Kasumi-1 (cell line): ENCODE results near the gene DMD.

Experiments
- DNase-seq, 2 experiments: peaks; one replicate each; lab custom pipeline; 2025; lab: John Stamatoyannopoulos, UW

DMD gene

DNA sequence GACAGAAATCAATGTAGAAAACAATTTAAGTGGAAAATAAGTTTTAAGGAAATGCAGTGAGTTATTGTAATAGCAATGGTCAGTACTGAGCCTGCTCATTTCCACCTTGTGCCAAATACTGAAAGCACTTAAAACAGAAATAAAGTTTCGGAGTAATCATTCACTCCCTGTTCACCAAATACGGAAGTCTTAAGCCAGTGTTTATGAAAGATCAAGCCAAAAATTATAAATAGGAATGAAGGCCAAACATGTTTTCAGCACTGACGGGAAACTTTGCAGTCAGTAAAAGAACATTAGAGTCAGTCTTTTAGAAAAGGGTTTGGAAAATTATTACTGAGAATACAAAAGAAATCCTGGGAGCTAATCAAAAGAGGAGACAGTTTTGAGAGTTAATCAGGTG, 178.6 kb downstream of the DMD start:
- no peak for DNase-seq

DNA sequence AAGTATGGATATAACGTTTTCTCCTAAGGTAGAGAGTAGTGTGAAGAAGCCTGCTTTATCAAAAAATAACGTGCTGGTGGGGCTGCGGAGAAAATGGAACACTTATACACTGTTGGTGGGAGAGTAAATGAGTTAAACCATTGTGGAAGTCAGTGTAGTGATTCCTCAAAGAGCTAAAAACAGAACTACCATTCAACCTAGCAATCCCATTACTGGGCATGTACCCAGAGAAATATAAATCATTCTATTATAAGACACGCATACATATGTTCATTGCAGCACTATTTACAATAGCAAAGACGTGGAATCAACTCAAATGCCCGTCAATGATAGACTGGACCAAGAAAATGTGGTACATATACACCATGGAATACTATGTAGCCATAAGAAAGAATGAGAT, 196.4 kb downstream of the DMD start:
- DNase-seq, result no peak

DNA sequence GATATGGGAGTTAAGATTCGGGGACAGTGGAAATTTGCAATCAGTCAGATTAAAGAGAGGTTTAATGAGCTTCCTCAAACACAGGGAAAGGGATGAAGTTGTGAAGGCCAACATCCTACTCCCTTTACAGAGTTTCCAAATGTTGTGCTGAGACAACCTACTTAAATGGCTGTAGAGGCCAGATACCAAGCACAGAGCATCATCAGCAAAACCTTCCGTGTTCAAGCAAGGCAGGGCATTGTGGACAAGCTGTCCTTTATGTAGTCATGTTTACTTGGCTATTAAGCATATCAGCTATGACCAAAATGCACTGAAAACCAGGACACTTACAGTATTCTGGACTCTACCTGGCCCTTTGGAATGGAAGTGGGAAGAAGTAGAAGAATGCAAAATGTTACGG, 197.3 kb downstream of the DMD start:
- no peak for DNase-seq

DNA sequence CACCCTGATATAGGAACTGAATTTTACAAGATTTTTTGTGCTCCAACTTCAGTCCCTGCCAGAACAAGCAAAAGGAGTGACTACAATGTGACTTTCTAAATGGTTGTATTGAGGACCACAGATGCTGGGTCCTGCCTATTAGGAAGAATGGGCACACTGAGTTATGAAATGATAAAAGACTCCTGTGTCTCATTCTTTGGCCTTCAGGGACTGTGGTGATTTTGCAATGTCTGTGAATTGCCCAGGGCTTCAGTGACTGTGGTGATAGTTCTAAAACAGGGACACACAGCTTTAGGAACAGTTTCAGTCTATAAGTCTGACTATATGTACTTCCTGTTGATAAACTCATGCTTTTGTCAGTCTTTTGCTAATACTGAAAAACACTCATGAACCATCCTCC, 210.2 kb downstream of the DMD start:
- DNase-seq, result no peak

DNA sequence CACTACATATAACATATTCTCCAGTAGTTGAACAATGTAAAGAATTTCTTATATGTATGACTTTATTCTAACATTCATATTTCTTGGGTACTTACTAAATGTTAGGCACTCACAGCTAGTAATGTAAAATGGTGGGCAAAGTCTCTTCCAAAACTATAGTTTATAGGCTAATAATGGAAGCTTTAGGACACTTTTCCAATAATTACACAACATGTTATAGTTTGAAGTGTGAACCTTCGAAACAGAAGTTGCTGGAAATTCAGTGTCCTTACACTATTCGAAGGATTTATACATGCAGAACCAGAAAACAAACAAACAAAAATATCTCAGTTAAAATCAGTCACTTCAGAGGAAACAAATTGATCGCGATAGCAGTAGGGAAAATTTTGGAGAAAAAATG, 212.6 kb downstream of the DMD start:
- DNase-seq, result no peak

DNA sequence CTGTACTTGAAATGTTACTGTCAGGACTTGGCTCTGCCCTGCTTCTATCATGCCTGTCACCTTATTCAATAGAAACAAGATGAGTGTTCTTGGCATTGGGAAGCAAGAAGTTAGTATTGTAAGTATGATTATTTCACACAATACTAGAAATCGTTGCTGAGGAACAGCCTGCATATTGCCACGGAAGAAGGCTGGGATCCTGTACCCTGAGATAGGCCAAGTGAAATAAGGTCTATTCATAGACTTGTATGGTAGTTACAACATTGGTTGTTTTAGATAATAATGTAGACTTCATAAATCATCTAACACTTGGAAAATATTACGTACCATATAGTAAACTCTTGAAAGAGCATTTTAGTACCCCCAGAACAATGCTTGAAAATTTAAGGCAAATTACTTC, 215.9 kb downstream of the DMD start:
- DNase-seq, result no peak

DNA sequence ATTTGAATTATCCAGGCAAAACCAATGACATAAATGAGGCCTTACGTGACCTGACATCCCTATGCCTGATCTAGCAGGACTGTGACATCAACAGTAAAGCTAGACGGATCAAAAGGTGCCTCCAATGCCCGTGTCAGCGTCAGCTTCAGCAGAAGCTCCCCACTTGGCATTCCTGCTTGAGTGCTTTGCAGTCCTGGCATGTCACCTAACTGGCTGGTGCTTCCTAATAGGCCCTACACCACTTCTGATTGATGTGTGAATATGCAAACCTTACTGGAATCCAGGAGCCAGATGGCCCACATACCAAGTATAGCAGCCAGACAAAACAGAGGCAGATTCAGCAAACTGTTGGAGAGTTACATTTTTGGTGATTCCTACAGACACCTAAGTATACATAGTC, 224.2 kb downstream of the DMD start:
- DNase-seq, result no peak

DNA sequence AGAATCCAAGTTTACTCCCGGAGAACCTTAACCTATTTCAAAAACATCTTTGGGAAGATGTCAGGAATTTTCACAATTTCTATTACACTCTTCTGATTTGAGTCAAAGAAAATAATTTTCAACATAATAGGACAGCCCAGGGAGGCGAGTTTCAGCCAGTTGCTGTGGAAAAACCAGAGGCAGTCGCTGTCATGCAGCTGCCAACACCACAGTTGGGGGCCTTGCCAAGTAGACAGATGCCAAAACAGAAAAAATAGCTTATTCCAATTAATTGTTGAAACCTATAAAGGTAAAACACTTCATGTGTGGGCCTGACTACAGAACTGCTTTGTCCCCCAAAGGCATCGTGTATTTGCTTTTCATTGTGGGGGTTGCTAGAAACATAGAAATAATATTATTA, 225.8 kb downstream of the DMD start:
- no peak for DNase-seq

DNA sequence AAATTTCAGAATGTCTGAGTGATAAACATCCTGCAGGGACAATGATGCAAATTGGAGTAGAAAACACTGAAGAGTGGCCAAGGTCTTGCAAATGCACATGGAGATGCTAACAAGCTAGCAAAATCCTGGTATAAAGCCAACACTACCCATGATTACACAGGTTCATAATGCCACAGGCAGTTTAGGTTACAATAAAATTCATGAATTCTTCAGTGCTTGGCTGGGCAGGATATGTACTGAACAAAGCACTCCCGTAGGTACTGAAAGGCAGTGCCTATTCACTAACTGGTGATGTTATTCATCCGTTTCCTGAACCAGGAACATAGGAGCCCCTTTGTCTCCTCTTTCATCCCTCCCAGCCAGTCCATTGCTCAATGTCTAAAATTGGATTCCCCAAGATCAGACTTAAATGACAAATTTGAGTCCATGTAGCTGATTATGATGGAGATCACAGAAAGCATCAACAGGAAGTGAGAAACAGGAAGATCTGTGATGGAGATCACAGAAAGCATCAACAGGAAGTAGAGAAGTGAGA, 244.5 kb downstream of the DMD start:
- DNase-seq, result no peak

DNA sequence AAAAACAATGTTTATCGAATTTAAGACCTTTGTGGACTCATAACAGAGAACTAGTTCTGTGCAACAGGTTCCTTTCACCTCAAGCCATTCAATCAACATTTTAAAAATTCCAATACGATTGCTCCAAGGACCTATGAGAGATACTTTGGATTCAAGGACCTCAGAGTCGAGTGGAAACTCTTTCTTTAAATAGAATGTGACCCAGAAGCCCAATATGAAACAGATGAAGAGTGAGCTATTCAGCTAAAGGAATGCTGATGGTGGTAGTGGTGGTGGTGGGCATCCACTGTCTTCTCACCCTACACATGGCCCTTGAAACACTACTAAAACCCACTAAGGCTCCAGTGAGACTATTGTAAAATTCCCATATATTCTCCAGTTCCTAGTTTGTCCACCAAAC, 257.2 kb downstream of the DMD start:
- DNase-seq, result no peak

DNA sequence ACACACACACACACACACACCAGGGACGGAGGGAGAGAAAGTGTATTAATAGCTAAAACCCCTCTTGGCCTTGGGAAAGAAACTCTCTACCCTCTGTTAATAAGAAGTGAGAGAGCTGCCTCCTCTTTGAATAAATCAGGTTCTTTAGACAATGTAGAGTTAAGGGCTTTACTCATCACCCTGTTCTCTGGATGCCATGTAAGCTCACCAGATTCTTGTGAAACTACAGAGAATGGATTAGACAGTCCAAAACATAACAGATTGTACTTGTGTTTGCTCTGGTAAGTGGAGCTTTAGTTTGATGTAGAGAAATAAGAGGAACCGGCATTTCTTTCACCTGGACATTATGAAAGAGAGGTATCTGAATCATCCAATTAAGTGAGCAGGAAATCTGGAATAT, 263.2 kb downstream of the DMD start:
- no peak for DNase-seq

DNA sequence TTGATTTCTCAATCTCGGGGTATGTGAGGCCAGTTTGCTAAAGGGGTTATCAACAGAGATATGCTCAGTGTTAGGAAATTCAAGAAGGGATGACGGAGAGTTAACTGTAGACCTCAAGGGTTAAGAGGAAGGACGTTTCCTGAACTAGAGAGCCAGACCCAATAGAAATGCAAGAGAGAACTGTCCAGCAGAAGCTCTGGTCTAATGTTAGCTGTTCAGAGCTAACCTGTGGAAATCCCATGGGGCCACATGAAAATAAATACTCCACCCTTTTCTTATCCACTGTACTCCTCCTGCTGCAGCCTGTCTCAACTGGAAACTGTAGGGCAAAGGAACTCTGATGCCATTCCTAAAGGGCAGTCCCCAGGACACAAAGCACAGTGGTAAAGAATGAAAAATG, 274.3 kb downstream of the DMD start:
- DNase-seq, result no peak

DNA sequence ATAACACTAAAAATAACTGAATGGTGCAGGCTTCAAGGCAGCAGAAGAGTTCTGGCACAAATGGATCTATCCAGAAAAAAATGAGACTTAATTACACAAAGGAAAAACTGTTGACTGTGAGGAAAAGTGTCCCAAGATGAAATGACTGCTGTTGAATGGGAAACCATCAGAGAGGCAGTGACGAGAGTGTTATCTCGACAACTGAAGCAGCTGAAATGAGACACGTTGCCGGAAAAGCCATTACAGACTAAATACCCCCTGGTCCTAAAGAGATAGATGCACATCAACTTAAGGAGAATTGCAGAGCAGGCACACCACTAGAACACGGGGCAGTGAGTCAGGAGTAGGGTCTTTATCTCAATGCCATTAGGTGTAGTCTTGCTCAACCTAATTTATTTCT, 277.8 kb downstream of the DMD start:
- DNase-seq, result no peak

DNA sequence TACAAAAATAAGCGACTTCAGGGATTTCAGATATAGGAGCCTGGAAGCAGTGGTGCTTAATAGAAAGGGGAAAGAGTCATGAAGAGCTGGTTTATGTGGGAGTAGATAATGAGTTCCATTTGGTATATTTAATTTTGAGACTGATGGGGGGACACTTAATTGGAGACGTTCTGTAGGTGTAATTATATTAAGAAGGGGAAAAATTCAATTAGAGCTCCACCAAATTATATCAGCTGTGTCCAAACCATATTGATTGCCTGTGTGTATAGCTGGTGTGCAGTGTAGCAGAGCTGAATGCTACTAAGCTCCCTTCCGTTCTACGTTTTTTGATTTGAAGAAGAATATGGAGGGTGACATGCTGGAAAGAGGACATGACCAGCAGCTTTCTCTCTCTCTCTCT, 282.3 kb downstream of the DMD start:
- DNase-seq, result no peak

DNA sequence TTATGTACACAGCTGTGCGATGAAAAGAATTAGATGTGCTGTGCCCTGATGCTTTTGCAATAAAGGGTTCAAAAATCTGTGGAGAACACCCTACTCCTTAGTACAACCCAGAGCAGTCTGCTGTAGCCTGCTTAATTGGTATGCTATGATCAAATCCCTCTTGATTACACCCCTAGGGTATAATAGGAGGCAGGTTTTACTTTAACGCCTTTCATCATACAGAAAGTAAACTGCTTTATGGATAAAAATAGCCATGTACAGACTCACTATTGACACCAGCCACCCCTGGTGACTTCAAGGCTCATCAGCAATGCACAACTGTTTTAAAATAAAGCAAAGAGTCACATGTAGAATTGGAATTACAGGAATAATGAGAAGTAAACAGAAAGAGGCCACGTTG, 315.3 kb downstream of the DMD start:
- no peak for DNase-seq

DNA sequence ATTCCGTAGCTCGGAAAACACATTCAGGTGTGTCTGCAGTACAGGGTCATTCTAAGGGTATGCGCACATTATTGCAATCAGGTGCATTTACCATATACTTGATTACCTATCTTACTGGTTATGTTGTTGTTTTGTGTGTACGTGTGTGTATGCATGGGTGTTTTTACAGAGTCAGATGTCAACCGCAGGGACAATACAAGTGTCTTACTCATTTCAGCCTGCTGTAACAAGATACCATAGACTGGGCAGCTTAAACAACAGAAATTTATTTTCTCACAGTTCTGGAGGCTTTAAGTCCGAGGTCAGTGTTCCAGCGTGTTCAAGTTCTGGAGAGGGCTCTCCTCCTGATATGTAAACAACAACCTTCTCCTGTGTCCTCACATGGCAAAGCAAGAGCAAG, 316.7 kb downstream of the DMD start:
- DNase-seq, result no peak

DNA sequence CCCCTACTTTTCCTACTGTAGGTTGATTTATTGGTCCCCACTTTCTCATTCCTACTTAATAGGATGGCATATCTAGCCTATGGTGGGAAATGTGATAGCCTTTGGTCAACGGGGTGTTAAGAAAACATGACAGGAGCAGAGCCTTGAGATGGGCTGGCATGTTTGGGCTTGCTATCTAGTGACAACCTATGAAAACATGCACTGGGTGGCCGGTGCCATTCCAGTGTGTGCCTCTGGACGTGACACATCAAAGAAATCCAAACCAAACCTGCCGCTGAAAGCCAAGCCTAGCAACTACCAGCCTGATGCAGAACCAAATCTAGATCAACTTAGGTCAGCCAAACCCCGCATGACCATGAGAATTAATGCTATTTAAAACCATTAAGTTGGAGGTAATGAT, 317.6 kb downstream of the DMD start:
- DNase-seq, result no peak

DNA sequence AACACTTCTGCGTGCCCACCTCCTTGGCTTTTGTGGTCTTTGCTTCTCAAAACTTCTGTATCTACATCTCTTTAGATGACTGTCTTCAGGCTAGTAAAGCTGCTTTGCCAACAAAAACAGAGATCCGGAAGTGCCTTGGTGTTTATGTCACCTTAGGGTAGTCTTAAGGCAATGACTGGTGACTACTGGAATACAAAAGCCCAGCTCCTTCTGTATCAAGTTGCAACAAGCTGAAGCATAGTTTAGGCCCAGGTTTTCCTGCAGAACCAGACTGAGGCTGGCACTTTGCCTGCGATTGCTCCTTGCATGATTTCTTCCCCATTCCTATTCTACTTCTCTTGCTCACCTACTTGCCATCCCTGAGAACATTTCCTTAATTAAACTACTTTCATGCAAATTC, 333.8 kb downstream of the DMD start:
- DNase-seq, result no peak

DNA sequence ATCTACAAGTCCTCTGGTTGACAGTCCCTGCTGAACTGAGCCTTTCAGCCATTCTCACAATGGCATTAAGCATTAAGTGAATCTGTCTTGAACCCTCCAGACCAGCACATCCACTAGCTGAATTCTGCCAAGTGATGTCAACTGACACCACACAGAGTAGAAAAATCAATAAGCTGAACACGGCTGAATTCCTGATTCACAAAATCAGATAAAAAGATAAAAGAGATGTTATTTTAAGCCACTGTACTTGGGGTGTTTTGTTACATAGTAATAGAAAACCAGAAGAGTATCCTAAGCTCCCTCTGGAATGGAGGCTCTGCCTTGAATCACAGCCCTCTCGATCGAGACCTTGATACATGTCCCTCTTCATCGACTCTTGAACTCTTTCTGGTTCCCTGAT, 336.5 kb downstream of the DMD start:
- no peak for DNase-seq

DNA sequence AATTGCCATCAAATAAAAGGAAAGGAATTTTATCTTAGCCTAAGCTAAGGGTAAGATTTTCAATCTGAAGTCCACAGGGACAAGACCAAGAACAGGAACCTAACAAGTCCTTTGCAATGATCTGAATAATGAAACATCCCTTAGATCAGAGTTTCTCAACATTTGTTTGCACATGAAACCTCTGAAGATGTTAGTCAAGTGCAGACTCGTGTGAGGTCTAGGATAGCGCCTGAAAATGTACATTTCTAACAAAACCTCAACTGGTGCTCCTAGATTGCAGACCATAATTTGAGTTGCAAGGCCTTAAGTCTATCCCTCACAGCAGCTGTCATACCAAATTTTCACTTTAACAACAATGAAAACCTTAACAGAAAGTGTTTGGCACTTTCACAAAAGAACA, 337.6 kb downstream of the DMD start:
- DNase-seq, result no peak

DNA sequence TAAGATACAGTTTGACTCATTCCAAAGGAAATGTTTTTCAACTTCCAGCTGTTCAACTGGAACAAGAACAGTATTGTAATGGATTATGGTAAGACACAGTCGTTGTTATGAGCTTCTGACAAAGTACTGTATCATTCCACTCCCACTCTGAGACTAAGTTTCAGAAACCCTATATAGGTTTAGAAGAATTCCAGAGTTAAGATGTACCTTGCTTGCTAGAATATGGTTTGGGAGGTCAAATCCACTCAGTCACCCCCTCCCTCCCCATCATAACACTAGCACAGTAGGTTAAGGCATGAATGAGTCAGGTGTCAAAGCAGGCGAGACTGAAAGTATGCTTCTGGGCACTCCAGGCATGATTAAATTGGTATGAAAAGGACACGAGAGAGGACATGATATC, 339.7 kb downstream of the DMD start:
- no peak for DNase-seq

DNA sequence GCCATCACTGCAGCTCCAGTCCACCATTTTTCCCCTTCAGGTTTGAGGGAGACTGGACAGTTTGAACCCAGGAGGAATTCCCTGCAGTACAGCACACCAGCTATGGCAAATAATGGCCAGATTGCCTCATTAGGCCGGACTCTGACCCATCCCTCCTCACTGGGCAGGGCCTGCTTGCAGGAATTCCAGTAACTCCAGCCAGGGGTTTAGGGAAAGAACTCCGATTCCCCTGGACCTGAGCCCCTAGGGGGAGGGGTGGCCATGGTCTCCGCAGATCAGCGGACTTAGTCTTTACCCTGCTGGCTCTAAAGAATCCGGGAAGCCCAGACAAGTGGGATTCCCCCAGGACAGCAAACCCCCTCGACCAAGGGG, 342.8 kb downstream of the DMD start:
- DNase-seq, result no peak

DNA sequence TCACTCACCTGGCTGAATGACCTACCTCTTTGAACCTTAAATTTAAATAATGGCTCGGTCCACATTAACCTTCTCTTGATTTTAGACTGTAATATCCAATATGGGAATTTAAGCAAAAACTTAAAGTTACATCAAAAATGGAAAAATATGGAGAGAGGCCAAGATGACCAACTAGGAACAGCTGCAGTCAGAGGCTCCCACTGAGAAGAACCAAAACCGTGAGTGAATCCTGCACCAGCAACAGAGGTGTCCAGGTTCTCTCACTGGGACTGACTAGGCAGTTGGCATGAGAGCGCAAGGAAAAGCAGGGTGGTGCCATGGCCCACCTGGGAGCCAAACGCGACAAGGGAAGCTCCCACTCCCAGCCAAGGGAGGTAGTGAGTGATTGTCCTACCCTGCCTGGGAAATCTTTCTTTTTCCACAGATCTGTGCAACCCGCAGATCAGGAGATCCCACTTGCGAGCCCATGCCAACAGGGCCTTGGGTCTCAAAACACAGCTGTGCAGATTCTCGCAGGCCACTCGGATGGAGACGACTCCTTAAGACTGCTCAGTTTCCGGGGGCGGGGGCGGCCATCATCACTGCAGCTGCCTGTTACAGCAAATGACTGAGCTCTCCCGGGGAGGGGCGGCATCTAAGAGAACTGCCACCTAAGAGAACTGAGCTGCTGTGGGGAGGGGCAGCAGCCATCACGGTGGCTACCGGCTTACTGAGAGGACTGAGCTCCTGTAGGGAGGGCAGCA, 343.4 kb downstream of the DMD start:
- no peak for DNase-seq

DNA sequence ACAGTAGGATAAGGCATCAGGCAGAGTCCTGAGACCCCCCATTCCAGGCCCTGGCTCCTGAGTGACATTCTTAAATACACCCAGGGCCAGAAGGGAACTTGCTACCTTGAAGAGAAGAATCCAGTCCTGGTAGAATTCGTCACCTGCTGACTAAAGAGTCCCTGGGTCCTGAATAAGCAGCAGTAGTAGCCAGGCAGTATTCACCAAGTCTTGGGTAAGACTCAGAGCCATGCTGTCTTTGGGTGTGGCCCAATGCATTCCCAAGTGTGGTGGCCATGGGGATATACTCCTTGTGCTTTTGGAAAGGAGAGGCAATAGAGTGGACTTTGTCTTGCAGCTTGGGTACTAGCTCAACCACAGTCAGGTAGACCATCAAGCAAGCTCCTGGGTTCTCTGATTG, 359.1 kb downstream of the DMD start:
- no peak for DNase-seq

DNA sequence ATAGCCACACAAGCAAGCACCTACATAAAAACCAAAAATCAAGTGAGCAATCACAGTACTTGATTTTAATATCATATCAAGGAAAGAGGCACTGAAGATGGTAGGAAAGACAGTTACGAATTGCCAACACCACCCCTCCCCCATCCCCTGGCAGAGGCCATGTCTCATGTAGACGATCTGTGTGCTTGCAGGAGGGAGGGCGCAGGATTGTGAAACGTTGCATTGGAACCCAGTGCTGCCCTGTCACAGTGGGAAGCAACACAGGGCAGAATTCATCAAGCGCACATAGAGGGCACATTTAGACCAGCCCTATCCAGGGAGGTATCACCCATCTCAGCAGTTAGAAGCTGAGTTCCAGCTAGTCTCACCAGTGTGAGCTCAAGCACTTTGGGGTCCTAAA, 359.8 kb downstream of the DMD start:
- DNase-seq, result no peak
